Motor neuron (in vitro differentiated cells): Measurements from ENCODE around the gene CYBA. TPM values are rescaled to one million over a fixed set of nuclear protein-coding genes. Genes with fewer than 3 reads are reported as not detected.
"Not testable (repeated sequence)": the region's sequence is repeated elsewhere in the genome, so short reads cannot be mapped to it uniquely, and the experiment has no call there.

Experiments
- ATAC-seq, 8 experiments: fragments of 200-7000 bp; cut with Tn5 transposase; replicated peaks in 6 of 8; 2 replicates each; pipeline ENCODE4 v1.8.0; 2021; ENCODE audit warnings: mild to moderate bottlenecking in 8 of 8, moderate library complexity in 8 of 8
- H3K27ac ChIP-seq, 2 donors: fragments of 250-450 bp; sonication (Bioruptor Pico); 2 replicates each; pipeline ENCODE4 v1.9.0; 2021; ENCODE audit warnings: antibody characterized with exemption in 2 of 2, mild to moderate bottlenecking in 2 of 2, moderate library complexity in 1 of 2
- H3K4me1 ChIP-seq, 2 donors: fragments of 250-450 bp; sonication (Bioruptor Pico); replicated peaks in 1 of 2; 2 replicates each; pipeline ENCODE4 v1.6.1; 2021; ENCODE audit warnings: antibody characterized with exemption in 2 of 2, mild to moderate bottlenecking in 2 of 2, moderate library complexity in 1 of 2
- H3K4me3 ChIP-seq, 5 donors: fragments of 250-450 bp; sonication (Bioruptor Pico); 2 replicates each; pipeline ENCODE4 v1.9.0; 2021; ENCODE audit warnings: antibody characterized with exemption in 5 of 5, mild to moderate bottlenecking in 5 of 5, moderate library complexity in 4 of 5
- WGBS, 10 experiments: fragments of 450-650 bp; shearing (Covaris generic); methylation state at CpG; one replicate each; pipeline ENCODE4 v1.0.0; 2022; 5-methylcytosine and 5-hydroxymethylcytosine counted together
- in situ Hi-C, 9 experiments: fragments of 400-800 bp; cut with MboI; loops; one replicate each; pipeline ENCODE4 v1.15.0; 2021; ENCODE audit warnings: low sequenced_read_pairs in 9 of 9, low pct_unique_long_range_greater_than_20kb in 2 of 9; ENCODE audit not compliant: unreplicated experiment in 9 of 9
- total RNA-seq, 8 experiments: library from RNA; unstranded; fragments of 300-600 nt; gene quantifications; 2 replicates each; pipeline versions ENCODE4 v1.2.3 to v1.2.4, GENCODE V29; 2022

Gene CYBA
- total RNA-seq, 8 experiments from 2014 or later, result 3.0 to 203 (median 10.3) TPM

- 81 to 100% (median 92%) methylated on average over 1 to 11 of the region's 19 CpGs for WGBS, 10 experiments
Measured at GRCh38 chr16:88613911-88614817, 36.7 kb downstream of the CYBA start.

GRCh38 chr16:88613293-88613692 lies 37.6 kb downstream of the CYBA start:
- no peak for ATAC-seq
- Histone ChIP-seq H3K4me3 (no peak overlapping the region), H3K27ac (no peak overlapping the region), H3K4me1 (no peaks in the 10 kb centered on the region)
- WGBS, 10 experiments, result 82 to 100% (median 95%) methylated on average over 1 to 10 of the region's 10 CpGs; no CpG with 5 or more reads in 2 of the 10 experiments
- in situ Hi-C loops, result no loop called here

More at GRCh38 chr16:88613911-88614817, 36.7 kb downstream of the CYBA start:
- in situ Hi-C loops, result no loop called here
- no peaks in the 10 kb centered on the region for H3K4me1 ChIP-seq
- no peak for ATAC-seq
- H3K4me3 ChIP-seq, result no peak overlapping the region
- H3K27ac ChIP-seq, result no peak overlapping the region

- ATAC-seq, result peak in 5 of 8 experiments; percentile 75 to 89 (median 83)
Measured at GRCh38 chr16:88610909-88611812, 39.7 kb downstream of the CYBA start.

GRCh38 chr16:88610080-88610479 lies 40.8 kb downstream of the CYBA start:
- no peak for ATAC-seq
- Histone ChIP-seq H3K4me3 (no peak overlapping the region), H3K4me1 (no peaks in the 10 kb centered on the region), H3K27ac (no peak overlapping the region)
- WGBS, 10 experiments, result 50 to 100% (median 96%) methylated on average over 1 to 3 of the region's 6 CpGs; no CpG with 5 or more reads in 6 of the 10 experiments
- in situ Hi-C loops, result no loop called here

More at GRCh38 chr16:88610909-88611812, 39.7 kb downstream of the CYBA start:
- Histone ChIP-seq H3K4me3 (no peak overlapping the region), H3K27ac (no peak overlapping the region), H3K4me1 (no peaks in the 10 kb centered on the region)
- WGBS, 10 experiments, result 28 to 95% (median 67%) methylated on average over 4 to 36 of the region's 49 CpGs
- in situ Hi-C loops, result no loop called here

GRCh38 chr16:88609426-88609825 lies 41.4 kb downstream of the CYBA start:
- ATAC-seq, in situ Hi-C loops, H3K4me1 ChIP-seq, H3K4me3 ChIP-seq, H3K27ac ChIP-seq: not testable (repeated sequence)
- WGBS, 10 experiments, result 80 to 100% (median 93%) methylated on average over 1 to 3 of the region's 8 CpGs; no CpG with 5 or more reads in 3 of the 10 experiments

GRCh38 chr16:88608076-88608475 lies 42.8 kb downstream of the CYBA start:
- no peak overlapping the region for H3K4me3 ChIP-seq
- in situ Hi-C loops, result no loop called here
- no peaks in the 10 kb centered on the region for H3K4me1 ChIP-seq
- ATAC-seq, result no peak
- WGBS, 10 experiments, result 50 to 96% (median 89%) methylated on average over 2 to 6 of the region's 6 CpGs
- no peak overlapping the region for H3K27ac ChIP-seq

- no peaks in the 10 kb centered on the region for H3K4me1 ChIP-seq
- in situ Hi-C loops, result no loop called here
- no peak overlapping the region for H3K4me3 ChIP-seq
- no peak overlapping the region for H3K27ac ChIP-seq
- no peak for ATAC-seq
- WGBS, 10 experiments, result 60 to 100% (median 94%) methylated on average over 1 to 11 of the region's 17 CpGs; no CpG with 5 or more reads in 5 of the 10 experiments
Measured at GRCh38 chr16:88606148-88606757, 44.6 kb downstream of the CYBA start.

- 66 to 97% (median 84%) methylated on average over 1 to 10 of the region's 20 CpGs; no CpG with 5 or more reads in 4 of the 10 experiments for WGBS, 10 experiments
- Histone ChIP-seq H3K4me3 (no peak overlapping the region), H3K4me1 (no peaks in the 10 kb centered on the region), H3K27ac (no peak overlapping the region)
- no peak for ATAC-seq
- in situ Hi-C loops, result no loop called here
Measured at GRCh38 chr16:88605186-88606147, 45.4 kb downstream of the CYBA start.

- 60 to 100% (median 100%) methylated on average over 1 to 3 of the region's 7 CpGs; no CpG with 5 or more reads in 7 of the 10 experiments for WGBS, 10 experiments
- Histone ChIP-seq H3K27ac (no peak overlapping the region), H3K4me3 (no peak overlapping the region), H3K4me1 (no peaks in the 10 kb centered on the region)
- in situ Hi-C loops, result no loop called here
- no peak for ATAC-seq
Measured at GRCh38 chr16:88602091-88602490, 48.8 kb downstream of the CYBA start.

GRCh38 chr16:88601313-88602036 lies 49.4 kb downstream of the CYBA start:
- no peak overlapping the region for H3K27ac ChIP-seq
- ATAC-seq, result no peak
- WGBS, 10 experiments, result 60 to 100% (median 89%) methylated on average over 1 to 7 of the region's 9 CpGs; no CpG with 5 or more reads in 2 of the 10 experiments
- no peak overlapping the region for H3K4me3 ChIP-seq
- no peaks in the 10 kb centered on the region for H3K4me1 ChIP-seq
- in situ Hi-C loops, result no loop called here

- no peak for ATAC-seq
- 88 to 100% (median 95%) methylated on average over 1 to 4 of the region's 6 CpGs; no CpG with 5 or more reads in 3 of the 10 experiments for WGBS, 10 experiments
- in situ Hi-C loops, result no loop called here
- Histone ChIP-seq H3K4me3 (no peak overlapping the region), H3K4me1 (no peaks in the 10 kb centered on the region), H3K27ac (no peak overlapping the region)
Measured at GRCh38 chr16:88600539-88600896, 50.3 kb downstream of the CYBA start.
